Uterus (tissue), 4 donors: ENCODE data around the gene CPEB2. TPM values are rescaled to one million over a fixed set of nuclear protein-coding genes. Genes with fewer than 3 reads are reported as not detected.

Experiments used
- DNase-seq, 2 donors: peaks; one replicate each; pipeline ENCODE4 v3.0.0-alpha.2; 2019 to 2020
- H3K27ac ChIP-seq, 2 donors: fragments of 200-600 bp; sonication (generic); 1 replicate in 1 of 2; 2 replicates in 1 of 2; pipeline ENCODE4 v1.5.1; 2016 to 2018
- H3K27me3 ChIP-seq, 2 donors: fragments of 200-600 bp; sonication (generic); one replicate each; pipeline ENCODE4 v1.5.1; 2018 to 2019; ENCODE audit warnings: control low read depth in 1 of 2
- H3K36me3 ChIP-seq, 2 donors: fragments of 200-600 bp; sonication (generic); one replicate each; pipeline ENCODE4 v1.5.1; 2019; ENCODE audit warnings: control low read depth in 1 of 2
- H3K4me1 ChIP-seq, 2 donors: fragments of 200-600 bp; sonication (generic); one replicate each; pipeline ENCODE4 v1.5.1; 2018 to 2019; ENCODE audit warnings: control low read depth in 1 of 2
- H3K4me3 ChIP-seq, 2 donors: fragments of 200-600 bp; sonication (generic); 1 replicate in 1 of 2; 2 replicates in 1 of 2; pipeline ENCODE4 v1.5.1; 2018 to 2019; ENCODE audit warnings: mild to moderate bottlenecking in 1 of 2
- H3K9me3 ChIP-seq, 2 donors: fragments of 200-600 bp; sonication (generic); one replicate each; pipeline ENCODE4 v1.5.1; 2019; ENCODE audit warnings: control low read depth in 1 of 2
- CTCF ChIP-seq, 4 experiments: fragments of 200-600 bp in 2 of 4; fragments of 450-650 bp in 2 of 4; sonication (generic) in 2 of 4; IDR thresholded peaks; one replicate each; pipeline ENCODE4 v1.5.1; 2016 to 2019; ENCODE audit warnings: antibody characterized with exemption in 4 of 4, mild to moderate bottlenecking in 2 of 4, moderate library complexity in 1 of 4
- POLR2A ChIP-seq, 2 donors: fragments of 450-650 bp; IDR thresholded peaks; one replicate each; pipeline ENCODE4 v1.6.1; 2016; ENCODE audit warnings: antibody characterized with exemption in 2 of 2, mild to moderate bottlenecking in 1 of 2, moderate library complexity in 1 of 2
- intact Hi-C: fragments of 100-400 bp; cut with DNase I; formaldehyde crosslinking; loops from one replicate; pipeline ENCODE4 v1.15.1; 2023; ENCODE audit warnings: low total_unique reads
- total RNA-seq, 4 donors: library from RNA; depleted of rRNA in 3 of 4; stranded (reverse); fragments of >200 nt in 3 of 4; gene quantifications; one replicate each; pipeline versions ENCODE4 v1.1.0 to v1.2.4, GENCODE V29; 2014 to 2023
- donor health status: DM: yes; HTN: yes; CAD: no.

Gene CPEB2
- total RNA-seq, 4 donors from 2014 or later: 5.4 to 19.5 (median 13.6) TPM

- intact Hi-C loops: no loop called here
- DNase-seq: no peak
- H3K4me3 ChIP-seq: no peak overlapping the region
- no peaks in the 10 kb centered on the region for H3K9me3 ChIP-seq
- H3K27me3 ChIP-seq: no peaks in the 10 kb centered on the region
- H3K27ac ChIP-seq: peak overlapping the region in 1 of 2 donors; percentile 53
- no peaks in the 10 kb centered on the region for H3K36me3 ChIP-seq
- peaks cover 0 to 7% of the 10 kb centered on the region in 2 donors for H3K4me1 ChIP-seq
- TF ChIP-seq POLR2A (IDR thresholded peaks at IDR 0.05) (no peak), CTCF (IDR thresholded peaks at IDR 0.05) (no peak)
Measured at GRCh38 chr4:15034071-15034764, 31.9 kb downstream of the CPEB2 start.

- H3K27ac ChIP-seq: peak overlapping the region in 1 of 2 donors; percentile 53
- intact Hi-C loops: no loop called here
Measured at GRCh38 chr4:15035159-15035558, 32.9 kb downstream of the CPEB2 start.

GRCh38 chr4:15037923-15038541 is 35.8 kb downstream of the CPEB2 start:
- peaks cover 0 to under 1% of the 10 kb centered on the region in 2 donors for H3K4me1 ChIP-seq
- no peaks in the 10 kb centered on the region for H3K27me3 ChIP-seq
- intact Hi-C loops: no loop called here
- TF ChIP-seq CTCF (IDR thresholded peaks at IDR 0.05): no peak
- no peak for TF ChIP-seq POLR2A (IDR thresholded peaks at IDR 0.05)
- no peak overlapping the region for H3K27ac ChIP-seq
- H3K9me3 ChIP-seq: no peaks in the 10 kb centered on the region
- no peak for DNase-seq
- H3K4me3 ChIP-seq: no peak overlapping the region
- H3K36me3 ChIP-seq: no peaks in the 10 kb centered on the region

More at GRCh38 chr4:15035159-15035558, 32.9 kb downstream of the CPEB2 start:
- Histone ChIP-seq H3K4me3 (no peak overlapping the region), H3K9me3 (no peaks in the 10 kb centered on the region), H3K4me1 (peaks cover 0 to 7% of the 10 kb centered on the region in 2 donors), H3K27me3 (no peaks in the 10 kb centered on the region), H3K36me3 (no peaks in the 10 kb centered on the region)
- no peak for TF ChIP-seq POLR2A (IDR thresholded peaks at IDR 0.05)
- DNase-seq: no peak

GRCh38 chr4:15040916-15041463 is 38.7 kb downstream of the CPEB2 start:
- Histone ChIP-seq H3K27me3 (no peaks in the 10 kb centered on the region), H3K4me3 (no peak overlapping the region), H3K9me3 (no peaks in the 10 kb centered on the region), H3K36me3 (no peaks in the 10 kb centered on the region), H3K4me1 (no peaks in the 10 kb centered on the region), H3K27ac (peak overlapping the region in 1 of 2 donors; percentile 31)
- no peak for DNase-seq
- TF ChIP-seq POLR2A (IDR thresholded peaks at IDR 0.05): no peak
- TF ChIP-seq CTCF (IDR thresholded peaks at IDR 0.05): no peak
- intact Hi-C loops: no loop called here

GRCh38 chr4:15042529-15043167 is 40.4 kb downstream of the CPEB2 start:
- H3K27ac ChIP-seq: peak overlapping the region; percentile 2 to 15
- DNase-seq: no peak
- H3K36me3 ChIP-seq: no peaks in the 10 kb centered on the region
- H3K9me3 ChIP-seq: no peaks in the 10 kb centered on the region
- no peak overlapping the region for H3K4me3 ChIP-seq
- H3K27me3 ChIP-seq: no peaks in the 10 kb centered on the region
- no peak for TF ChIP-seq CTCF (IDR thresholded peaks at IDR 0.05)
- TF ChIP-seq POLR2A (IDR thresholded peaks at IDR 0.05): no peak
- intact Hi-C loops: no loop called here
- H3K4me1 ChIP-seq: no peaks in the 10 kb centered on the region
